Upper lobe of left lung (tissue), 4 donors: ENCODE data around the gene CMTM2.

ENCODE experiments used
- CTCF ChIP-seq, 6 experiments: fragments of 450-650 bp in 4 of 6; fragments of 200-600 bp in 2 of 6; sonication (generic) in 2 of 6; IDR thresholded peaks; one replicate each; pipeline ENCODE4 v1.5.1; 2016 to 2019; ENCODE audit warnings: antibody characterized with exemption in 6 of 6
- POLR2A ChIP-seq, 4 donors: fragments of 450-650 bp; IDR thresholded peaks; one replicate each; pipeline ENCODE4 v1.5.1; 2016 to 2017; ENCODE audit warnings: antibody characterized with exemption in 4 of 4, mild to moderate bottlenecking in 2 of 4
- POLR2AphosphoS5 ChIP-seq, 2 donors: sonication (generic); formaldehyde crosslinking; IDR thresholded peaks; one replicate each; pipeline ENCODE4 v1.5.1; 2017; ENCODE audit warnings: antibody characterized with exemption in 2 of 2

DNA sequence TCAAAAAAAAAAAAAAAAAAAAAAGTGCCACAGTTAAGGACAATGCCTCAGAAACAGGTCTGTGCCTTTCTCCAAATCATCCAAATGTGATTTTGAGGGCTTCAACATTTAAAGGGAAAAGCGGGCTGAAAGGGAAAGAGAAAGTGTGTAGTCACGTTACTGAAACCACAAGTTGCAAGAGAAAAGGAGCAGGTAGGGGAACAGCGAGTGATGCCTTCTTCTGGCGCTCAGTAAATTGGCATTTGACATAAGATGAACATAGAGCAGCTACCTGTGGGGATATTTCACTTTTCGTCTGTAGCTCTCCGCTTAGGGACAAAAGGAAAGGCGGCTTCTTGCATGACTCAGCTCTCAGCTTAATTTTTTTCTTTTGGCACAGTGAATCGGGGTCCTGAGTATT, 11.1 kb downstream of the CMTM2 start:
- TF ChIP-seq CTCF (IDR thresholded peaks at IDR 0.05) = no peak
- no peak for TF ChIP-seq POLR2A (IDR thresholded peaks at IDR 0.05)
- TF ChIP-seq POLR2AphosphoS5 (IDR thresholded peaks at IDR 0.05) = no peak
